Pons (tissue), 1 donor: Measurements from ENCODE around the gene RAMP1.

Experiments used
- DNase-seq: peaks from one replicate; pipeline ENCODE4 v3.0.0-alpha.2; 2016; ENCODE audit warnings: low spot score

The RAMP1 gene

GRCh38 chr2:237895544-237896506 lies 36.4 kb downstream of the RAMP1 start:
- peak; percentile 57 for DNase-seq

- DNase-seq, result no peak
These were observed 37.1 kb downstream of the RAMP1 start for GRCh38 chr2:237896507-237896892.

DNA sequence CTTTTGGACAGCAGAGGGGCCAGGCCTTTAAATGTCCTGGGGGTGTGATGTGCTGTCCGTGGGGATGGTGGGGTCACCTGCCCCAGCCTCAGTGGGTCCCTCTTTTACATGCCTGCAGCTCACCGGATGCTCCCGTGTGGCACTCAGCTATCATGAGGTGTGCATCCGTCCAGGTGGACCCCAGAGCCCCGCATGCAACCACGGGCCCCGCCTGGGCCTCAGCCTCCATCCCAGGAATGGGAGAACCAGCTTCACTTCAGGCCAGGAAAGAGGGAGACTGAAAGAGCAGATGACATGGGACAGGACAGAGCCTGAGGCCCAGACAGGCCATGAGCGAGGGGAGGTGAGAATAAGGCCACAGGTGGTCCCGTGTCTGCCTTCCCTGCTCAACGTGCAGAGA lies 37.5 kb downstream of the RAMP1 start:
- DNase-seq, result no peak

DNA sequence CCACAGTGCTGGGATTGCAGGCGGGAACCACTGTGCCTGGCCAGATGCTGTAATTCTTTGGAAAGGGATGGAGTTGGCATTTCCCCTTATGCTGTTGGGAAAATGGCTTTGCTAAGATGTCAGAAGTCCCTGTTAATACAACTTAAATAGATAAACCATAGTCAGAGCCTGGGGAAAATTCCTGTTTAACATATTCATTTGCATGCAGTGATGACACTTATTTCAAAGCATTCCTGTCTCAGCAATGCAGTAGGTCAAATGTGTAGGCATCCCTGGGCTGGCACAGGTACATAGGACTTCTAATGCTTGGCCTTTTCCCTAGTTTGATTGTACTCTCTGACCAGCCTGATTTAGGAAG lies 38.6 kb downstream of the RAMP1 start:
- no peak for DNase-seq

- no peak for DNase-seq
These were observed 41.7 kb downstream of the RAMP1 start for GRCh38 chr2:237900891-237901831.

- DNase-seq, result no peak
These were observed 42.8 kb downstream of the RAMP1 start for GRCh38 chr2:237901932-237902850.

DNA sequence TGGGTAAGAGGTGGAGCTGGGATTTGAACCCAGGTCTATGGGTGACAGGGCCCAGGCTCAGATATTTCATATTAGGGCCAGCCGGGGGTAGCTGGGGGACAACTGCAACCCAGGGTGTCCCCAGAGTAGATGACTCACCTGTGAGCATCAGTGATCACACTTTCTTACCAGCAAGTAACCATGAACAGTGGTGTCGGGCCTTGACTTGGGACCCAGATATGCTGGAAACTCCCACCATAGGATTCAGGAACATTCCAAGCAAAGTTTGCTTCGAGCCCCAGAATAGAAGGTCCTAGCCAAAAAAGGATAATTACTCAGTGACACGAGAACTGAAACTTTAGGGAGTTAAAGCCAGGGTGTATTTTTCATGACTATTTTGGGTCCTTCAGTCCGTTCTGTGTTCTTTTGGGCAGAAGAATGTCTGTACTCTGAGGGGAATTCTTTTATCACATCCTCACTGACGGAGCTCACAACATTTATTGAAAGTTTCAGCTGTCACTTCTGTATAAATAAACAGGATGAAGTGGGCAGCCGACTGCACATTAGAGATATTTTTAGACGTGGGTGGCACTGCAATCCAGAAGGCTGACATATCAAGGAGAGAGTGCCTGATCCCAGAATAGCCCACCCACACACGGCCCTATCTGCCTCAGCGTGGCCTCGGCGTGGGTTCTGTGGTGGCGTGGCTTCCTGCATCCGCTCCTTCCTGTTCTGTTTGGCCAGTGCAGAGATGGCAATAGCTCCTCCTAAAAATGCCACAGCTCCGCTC lies 45.6 kb downstream of the RAMP1 start:
- DNase-seq, result peak; percentile 77

DNA sequence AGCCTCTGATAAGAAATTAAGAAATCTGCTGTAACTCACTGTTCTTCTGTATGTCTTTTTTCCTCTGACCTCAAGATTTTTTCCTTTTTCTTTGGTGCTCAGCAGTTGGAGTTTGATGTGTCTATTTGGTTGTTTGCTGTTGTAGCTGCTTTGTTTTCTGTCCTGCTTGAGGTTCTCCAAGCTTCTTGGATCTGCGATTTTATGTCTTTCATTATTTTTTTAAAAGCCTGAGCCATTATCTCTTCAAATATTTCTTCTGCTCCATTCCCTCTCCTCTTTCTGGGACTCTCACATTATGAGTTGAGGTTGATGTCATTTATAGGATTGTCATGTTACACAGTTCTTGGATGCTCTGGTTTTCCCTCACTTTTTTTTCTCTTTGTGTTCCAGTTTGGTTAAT lies 47.7 kb downstream of the RAMP1 start:
- DNase-seq, result no peak

DNA sequence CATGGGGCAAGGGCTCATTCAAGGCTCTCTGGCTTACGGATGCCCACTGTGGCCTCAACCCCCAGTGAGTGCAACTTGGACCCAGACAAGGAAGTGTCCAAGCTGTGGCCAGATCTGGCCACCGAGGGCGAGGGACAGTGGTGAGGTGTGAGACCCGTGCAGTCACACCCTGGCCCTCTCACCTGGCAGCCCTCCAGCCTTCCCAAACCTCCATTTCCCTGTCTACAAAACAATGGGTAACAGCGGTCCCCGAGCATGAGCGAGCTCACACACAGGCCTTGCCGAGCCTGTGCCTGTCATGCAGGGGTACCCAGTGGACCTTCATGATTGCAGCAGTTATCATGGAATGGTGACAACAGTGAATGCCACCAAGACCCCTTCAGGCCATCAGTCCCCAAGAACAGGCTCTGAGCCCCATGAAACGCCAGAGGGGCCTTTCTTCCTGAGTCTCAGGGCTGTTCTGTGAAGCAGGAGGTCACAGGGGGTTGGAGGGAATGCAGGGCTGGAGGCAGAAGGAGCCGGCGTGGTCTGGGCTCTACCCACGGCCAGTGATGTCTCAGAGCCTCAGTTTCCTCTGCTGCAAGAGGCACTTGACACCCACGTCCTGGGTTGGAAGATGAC lies 49.8 kb downstream of the RAMP1 start:
- DNase-seq, result no peak

DNA sequence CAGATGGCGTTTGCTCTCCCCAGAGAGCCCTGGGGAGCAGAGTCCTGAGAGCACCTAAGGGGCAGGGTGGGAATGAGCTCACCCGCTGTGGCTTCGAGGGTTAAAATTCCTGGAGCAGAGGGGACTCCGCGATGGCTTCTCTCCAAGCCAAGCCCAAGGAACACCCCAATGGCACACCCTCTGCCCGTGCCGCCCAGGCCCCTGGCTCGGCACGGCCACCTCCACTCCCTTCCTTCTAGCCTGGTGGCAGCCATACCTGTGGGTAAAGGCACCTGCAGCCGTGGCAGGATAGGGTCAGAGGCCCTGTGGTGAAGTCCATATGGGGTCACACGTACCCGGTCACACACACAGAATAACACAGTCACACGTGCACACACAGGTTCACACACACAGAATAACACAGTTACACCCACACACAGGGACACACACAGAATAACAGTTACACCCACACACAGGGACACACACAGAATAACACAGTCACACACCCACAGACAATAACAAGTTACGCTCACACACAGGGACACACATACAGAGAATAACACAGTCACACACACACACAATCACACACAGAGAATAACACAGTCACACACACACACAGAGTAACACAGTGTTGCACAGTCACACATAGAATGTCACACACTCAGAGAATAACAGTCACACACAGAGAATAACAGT lies 50.5 kb downstream of the RAMP1 start:
- DNase-seq, result no peak

GRCh38 chr2:237910576-237911362 lies 51.3 kb downstream of the RAMP1 start:
- no peak for DNase-seq

DNA sequence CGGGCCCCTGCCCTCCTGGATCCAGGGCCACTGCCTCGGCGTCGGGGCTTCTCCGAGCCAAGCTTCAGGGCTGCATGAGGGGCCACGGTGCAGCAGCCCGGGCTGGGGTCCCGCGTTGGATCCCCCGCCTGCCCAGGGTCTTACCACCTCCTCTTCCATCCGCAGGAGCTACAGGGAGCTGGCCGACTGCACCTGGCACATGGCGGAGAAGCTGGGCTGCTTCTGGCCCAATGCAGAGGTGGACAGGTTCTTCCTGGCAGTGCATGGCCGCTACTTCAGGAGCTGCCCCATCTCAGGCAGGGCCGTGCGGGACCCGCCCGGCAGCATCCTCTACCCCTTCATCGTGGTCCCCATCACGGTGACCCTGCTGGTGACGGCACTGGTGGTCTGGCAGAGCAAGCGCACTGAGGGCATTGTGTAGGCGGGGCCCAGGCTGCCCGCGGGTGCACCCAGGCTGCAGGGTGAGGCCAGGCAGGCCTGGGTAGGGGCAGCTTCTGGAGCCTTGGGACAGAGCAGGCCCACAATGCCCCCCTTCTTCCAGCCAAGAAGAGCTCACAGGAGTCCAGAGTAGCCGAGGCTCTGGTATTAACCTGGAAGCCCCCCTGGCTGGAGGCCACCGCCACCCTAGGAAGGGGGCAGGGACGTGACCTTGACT lies 52.1 kb downstream of the RAMP1 start:
- no peak for DNase-seq

GRCh38 chr2:237912271-237913192 lies 53.1 kb downstream of the RAMP1 start:
- no peak for DNase-seq

- DNase-seq, result no peak
These were observed 53.9 kb downstream of the RAMP1 start for GRCh38 chr2:237913193-237913917.

DNA sequence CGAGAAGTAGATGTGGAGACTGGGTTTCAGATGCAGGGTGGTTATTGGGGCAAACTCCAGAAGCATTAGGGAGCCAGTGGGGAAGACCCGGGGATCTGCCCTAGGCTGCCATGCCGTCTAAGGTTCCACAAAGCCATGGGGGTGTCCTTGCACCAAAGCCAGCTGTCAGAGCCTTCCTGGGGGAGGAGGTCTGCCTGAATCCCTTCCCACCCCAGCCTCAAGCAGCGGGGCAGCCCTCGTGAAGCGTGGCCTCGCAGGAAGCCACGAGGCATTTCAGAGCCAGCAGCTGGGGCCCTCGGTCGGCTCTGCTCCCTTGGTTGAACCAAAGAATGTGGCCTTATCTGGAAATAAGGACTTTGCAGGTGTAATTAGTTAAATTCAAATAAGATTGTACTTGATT lies 56.2 kb downstream of the RAMP1 start:
- no peak for DNase-seq

DNA sequence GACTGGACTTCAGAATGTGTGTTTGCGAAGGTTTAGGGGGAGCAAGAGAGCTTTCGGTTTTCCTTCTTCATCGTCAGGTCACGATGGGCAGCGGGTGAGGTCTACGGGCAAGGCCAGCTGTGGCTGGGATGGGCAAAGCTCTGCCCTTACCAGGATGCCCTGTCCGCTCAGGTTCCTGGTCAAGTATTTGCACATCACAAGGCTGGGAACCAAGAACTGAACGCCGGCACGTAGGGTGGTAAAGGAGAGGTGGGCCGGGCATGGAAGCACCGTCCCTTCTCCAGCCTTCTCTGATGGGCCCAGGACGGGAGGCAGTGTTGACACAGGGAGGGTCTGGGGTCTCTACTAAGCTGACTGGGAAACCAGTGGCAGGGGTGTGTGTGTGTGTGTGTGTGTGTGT lies 56.9 kb downstream of the RAMP1 start:
- DNase-seq, result no peak
